HEK293 (cell line): Measurements from ENCODE around the gene VPS51.

Source experiments
- AEBP2 ChIP-seq: fragments of 450-650 bp; formaldehyde crosslinking; IDR thresholded peaks from 2 replicates; pipeline ENCODE4 v1.5.1; 2016; ENCODE audit warnings: missing biosample characterization, missing genetic modification characterization, borderline replicate concordance
- GFI1B ChIP-seq: fragments of 450-650 bp; formaldehyde crosslinking; IDR thresholded peaks from 2 replicates; pipeline ENCODE4 v1.5.1; 2016; ENCODE audit warnings: missing biosample characterization, missing genetic modification characterization
- MZF1 ChIP-seq: fragments of 450-650 bp; formaldehyde crosslinking; IDR thresholded peaks from 2 replicates; pipeline ENCODE4 v1.5.1; 2017; ENCODE audit warnings: missing biosample characterization, missing genetic modification characterization, borderline replicate concordance
- OSR2 ChIP-seq: fragments of 450-650 bp; formaldehyde crosslinking; IDR thresholded peaks from 2 replicates; pipeline ENCODE4 v1.5.1; 2016; ENCODE audit warnings: missing biosample characterization, missing genetic modification characterization
- REST ChIP-seq: fragments of 450-650 bp; formaldehyde crosslinking; IDR thresholded peaks from 2 replicates; pipeline ENCODE4 v1.5.1; 2016; ENCODE audit warnings: missing biosample characterization, missing genetic modification characterization
- SCRT1 ChIP-seq: fragments of 450-650 bp; formaldehyde crosslinking; IDR thresholded peaks from 2 replicates; pipeline ENCODE4 v1.5.1; 2016; ENCODE audit warnings: missing biosample characterization, missing genetic modification characterization, borderline replicate concordance
- ZBTB21 ChIP-seq: fragments of 450-650 bp; formaldehyde crosslinking; IDR thresholded peaks from 2 replicates; pipeline ENCODE4 v1.5.1; 2017; ENCODE audit warnings: missing biosample characterization, missing genetic modification characterization
- ZBTB48 ChIP-seq: fragments of 450-650 bp; formaldehyde crosslinking; IDR thresholded peaks from 2 replicates; pipeline ENCODE4 v1.5.1; 2016; ENCODE audit warnings: missing biosample characterization, missing genetic modification characterization
- ZEB2 ChIP-seq: fragments of 450-650 bp; formaldehyde crosslinking; IDR thresholded peaks from 2 replicates; pipeline ENCODE4 v1.5.1; 2016; ENCODE audit warnings: missing biosample characterization, missing genetic modification characterization
- ZFP3 ChIP-seq: fragments of 450-650 bp; formaldehyde crosslinking; IDR thresholded peaks from 2 replicates; pipeline ENCODE4 v1.5.1; 2016; ENCODE audit warnings: low read depth, missing biosample characterization, missing genetic modification characterization
- ZIC2 ChIP-seq: fragments of 450-650 bp; formaldehyde crosslinking; IDR thresholded peaks from 2 replicates; pipeline ENCODE4 v1.5.1; 2016; ENCODE audit warnings: missing biosample characterization, missing genetic modification characterization
- ZNF138 ChIP-seq: fragments of 450-650 bp; formaldehyde crosslinking; IDR thresholded peaks from 2 replicates; pipeline ENCODE4 v1.5.1; 2016; ENCODE audit warnings: missing biosample characterization, missing genetic modification characterization, borderline replicate concordance
- ZNF157 ChIP-seq: fragments of 450-650 bp; formaldehyde crosslinking; IDR thresholded peaks from 2 replicates; pipeline ENCODE4 v1.5.1; 2016; ENCODE audit warnings: missing biosample characterization, missing genetic modification characterization
- ZNF16 ChIP-seq: fragments of 450-650 bp; formaldehyde crosslinking; IDR thresholded peaks from 2 replicates; pipeline ENCODE4 v1.5.1; 2016; ENCODE audit warnings: low read depth, missing biosample characterization, missing genetic modification characterization
- ZNF2 ChIP-seq: fragments of 450-650 bp; formaldehyde crosslinking; IDR thresholded peaks from 2 replicates; pipeline ENCODE4 v1.5.1; 2016; ENCODE audit warnings: missing biosample characterization, missing genetic modification characterization
- ZNF221 ChIP-seq: fragments of 450-650 bp; formaldehyde crosslinking; IDR thresholded peaks from 2 replicates; pipeline ENCODE4 v1.5.1; 2017; ENCODE audit warnings: missing biosample characterization, missing genetic modification characterization, borderline replicate concordance
- ZNF335 ChIP-seq: fragments of 450-650 bp; formaldehyde crosslinking; conservative IDR thresholded peaks from 2 replicates; pipeline ENCODE4 v1.5.1; 2016; ENCODE audit warnings: missing biosample characterization, missing genetic modification characterization
- ZNF341 ChIP-seq: fragments of 450-650 bp; formaldehyde crosslinking; IDR thresholded peaks from 2 replicates; pipeline ENCODE4; 2016; ENCODE audit warnings: low read depth, missing biosample characterization, missing genetic modification characterization
- ZNF366 ChIP-seq: fragments of 450-650 bp; formaldehyde crosslinking; conservative IDR thresholded peaks from 2 replicates; pipeline ENCODE4 v1.5.1; 2016; ENCODE audit warnings: missing biosample characterization, missing genetic modification characterization
- ZNF488 ChIP-seq: fragments of 450-650 bp; formaldehyde crosslinking; IDR thresholded peaks from 2 replicates; pipeline ENCODE4 v1.5.1; 2016; ENCODE audit warnings: missing biosample characterization, missing genetic modification characterization
- ZNF513 ChIP-seq: fragments of 450-650 bp; IDR thresholded peaks from 2 replicates; pipeline ENCODE4 v1.5.1; 2018; ENCODE audit warnings: missing biosample characterization, missing genetic modification characterization
- ZNF529 ChIP-seq: fragments of 450-650 bp; formaldehyde crosslinking; IDR thresholded peaks from 2 replicates; pipeline ENCODE4 v1.5.1; 2017; ENCODE audit warnings: missing genetic modification characterization, missing biosample characterization; ENCODE audit not compliant: insufficient replicate concordance
- ZNF555 ChIP-seq: fragments of 450-650 bp; formaldehyde crosslinking; conservative IDR thresholded peaks from 2 replicates; pipeline ENCODE4 v1.5.1; 2017; ENCODE audit warnings: missing biosample characterization, mild to moderate bottlenecking, missing genetic modification characterization, inconsistent platforms
- ZNF623 ChIP-seq: fragments of 450-650 bp; formaldehyde crosslinking; IDR thresholded peaks from 2 replicates; pipeline ENCODE4 v1.5.1; 2016; ENCODE audit warnings: missing biosample characterization, missing genetic modification characterization
- ZNF629 ChIP-seq: fragments of 450-650 bp; formaldehyde crosslinking; IDR thresholded peaks from 2 replicates; pipeline ENCODE4 v1.5.1; 2017; ENCODE audit warnings: missing biosample characterization, missing genetic modification characterization
- ZNF639 ChIP-seq: fragments of 450-650 bp; formaldehyde crosslinking; IDR thresholded peaks from 2 replicates; pipeline ENCODE4 v1.5.1; 2016; ENCODE audit warnings: missing biosample characterization, missing genetic modification characterization
- ZNF747 ChIP-seq: fragments of 450-650 bp; formaldehyde crosslinking; IDR thresholded peaks from 2 replicates; pipeline ENCODE4 v1.5.1; 2016; ENCODE audit warnings: missing biosample characterization, missing genetic modification characterization
- ZNF768 ChIP-seq: fragments of 450-650 bp; formaldehyde crosslinking; IDR thresholded peaks from 2 replicates; pipeline ENCODE4 v1.5.1; 2018; ENCODE audit warnings: missing biosample characterization, mild to moderate bottlenecking, missing genetic modification characterization
- ZSCAN23 ChIP-seq: fragments of 450-650 bp; formaldehyde crosslinking; IDR thresholded peaks from 2 replicates; pipeline ENCODE4 v1.5.1; 2016; ENCODE audit warnings: missing biosample characterization, missing genetic modification characterization

The VPS51 gene

GRCh38 chr11:65095974-65096806 is at the start of gene VPS51 (continued):
- TF ChIP-seq AEBP2 (tag by site-specific recombination) (peak; percentile 88; the same call in 1 of the 2 replicates), MZF1 (tag by site-specific recombination) (peak; percentile 56; the same call in 1 of the 2 replicates), REST (peak; percentile 49; the same call in 1 of the 2 replicates), ZNF335 (tag by site-specific recombination) (peak; percentile 65), ZNF157 (tag by site-specific recombination) (no peak), ZSCAN23 (tag by site-specific recombination) (peak; percentile 96), ZNF2 (tag by site-specific recombination) (peak; percentile 93), ZIC2 (tag by site-specific recombination) (peak; percentile 42; the same call in 1 of the 2 replicates), ZNF341 (tag by site-specific recombination) (peak; percentile 50), ZNF639 (tag by site-specific recombination) (peak; percentile 100), ZNF16 (no peak), ZBTB48 (tag by site-specific recombination) (peak; percentile 86), ZNF366 (tag by site-specific recombination) (no peak), ZNF747 (tag by site-specific recombination) (no peak), ZNF529 (tag by site-specific recombination) (peak; percentile 8), GFI1B (peak; percentile 32; the same call in 1 of the 2 replicates), ZNF555 (tag by site-specific recombination) (no peak), SCRT1 (tag by site-specific recombination) (no peak), ZNF138 (tag by site-specific recombination) (no peak), OSR2 (peak; percentile 41), ZNF221 (tag by site-specific recombination) (no peak), ZEB2 (tag by site-specific recombination) (peak; percentile 77; the same call in 1 of the 2 replicates), ZNF629 (tag by site-specific recombination) (peak; percentile 82), ZNF513 (peak; percentile 56), ZNF488 (0 out of 2 replicates have a peak, but pooled peaks have one; percentile 35), ZBTB21 (tag by site-specific recombination) (peak; percentile 54), ZNF623 (tag by site-specific recombination) (no peak; the same call in 1 of the 2 replicates), ZNF768 (tag by site-specific recombination) (no peak), ZFP3 (tag by site-specific recombination) (no peak)
